ENCODE data around the gene ARSD. TPM values are rescaled to one million over a fixed set of nuclear protein-coding genes. Genes with fewer than 3 reads are reported as not detected.
A peak's percentile ranks its signal among the peaks of the same experiment; 100 is the strongest.
"Not testable (repeated sequence)": the region's sequence is repeated elsewhere in the genome, so short reads cannot be mapped to it uniquely, and the experiment has no call there.

ARSD gene, protein sequence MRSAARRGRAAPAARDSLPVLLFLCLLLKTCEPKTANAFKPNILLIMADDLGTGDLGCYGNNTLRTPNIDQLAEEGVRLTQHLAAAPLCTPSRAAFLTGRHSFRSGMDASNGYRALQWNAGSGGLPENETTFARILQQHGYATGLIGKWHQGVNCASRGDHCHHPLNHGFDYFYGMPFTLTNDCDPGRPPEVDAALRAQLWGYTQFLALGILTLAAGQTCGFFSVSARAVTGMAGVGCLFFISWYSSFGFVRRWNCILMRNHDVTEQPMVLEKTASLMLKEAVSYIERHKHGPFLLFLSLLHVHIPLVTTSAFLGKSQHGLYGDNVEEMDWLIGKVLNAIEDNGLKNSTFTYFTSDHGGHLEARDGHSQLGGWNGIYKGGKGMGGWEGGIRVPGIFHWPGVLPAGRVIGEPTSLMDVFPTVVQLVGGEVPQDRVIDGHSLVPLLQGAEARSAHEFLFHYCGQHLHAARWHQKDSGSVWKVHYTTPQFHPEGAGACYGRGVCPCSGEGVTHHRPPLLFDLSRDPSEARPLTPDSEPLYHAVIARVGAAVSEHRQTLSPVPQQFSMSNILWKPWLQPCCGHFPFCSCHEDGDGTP
- 58.8 TPM for polyA plus RNA-seq (ENCODE audit: insufficient read length)
- long read RNA-seq, donor 1, full-length matches to known transcripts: 9 of 9 reads
- long read RNA-seq, donor 1, partial matches to known transcripts: 0 of 9 reads
- long read RNA-seq, donor 1, other reads (novel, unspliced or antisense): 0 of 9 reads
- long read RNA-seq, donor 2, full-length matches to known transcripts: 9 of 14 reads
- long read RNA-seq, donor 2, partial matches to known transcripts: 5 of 14 reads
- long read RNA-seq, donor 2, other reads (novel, unspliced or antisense): 0 of 14 reads
- long read RNA-seq, donor 3, full-length matches to known transcripts: 8 of 8 reads
- long read RNA-seq, donor 3, partial matches to known transcripts: 0 of 8 reads
- long read RNA-seq, donor 3, other reads (novel, unspliced or antisense): 0 of 8 reads
- long read RNA-seq, donor 4: 0 reads
- long read RNA-seq, donor 5, full-length matches to known transcripts: 6 of 6 reads
- long read RNA-seq, donor 5, partial matches to known transcripts: 0 of 6 reads
- long read RNA-seq, donor 5, other reads (novel, unspliced or antisense): 0 of 6 reads
- long read RNA-seq, donor 6, full-length matches to known transcripts: 10 of 10 reads
- long read RNA-seq, donor 6, partial matches to known transcripts: 0 of 10 reads
- long read RNA-seq, donor 6, other reads (novel, unspliced or antisense): 0 of 10 reads
- long read RNA-seq, donor 7, full-length matches to known transcripts: 10 of 10 reads
- long read RNA-seq, donor 7, partial matches to known transcripts: 0 of 10 reads
- long read RNA-seq, donor 7, other reads (novel, unspliced or antisense): 0 of 10 reads
- long read RNA-seq, donor 8, full-length matches to known transcripts: 4 of 4 reads
- long read RNA-seq, donor 8, partial matches to known transcripts: 0 of 4 reads
- long read RNA-seq, donor 8, other reads (novel, unspliced or antisense): 0 of 4 reads

DNA sequence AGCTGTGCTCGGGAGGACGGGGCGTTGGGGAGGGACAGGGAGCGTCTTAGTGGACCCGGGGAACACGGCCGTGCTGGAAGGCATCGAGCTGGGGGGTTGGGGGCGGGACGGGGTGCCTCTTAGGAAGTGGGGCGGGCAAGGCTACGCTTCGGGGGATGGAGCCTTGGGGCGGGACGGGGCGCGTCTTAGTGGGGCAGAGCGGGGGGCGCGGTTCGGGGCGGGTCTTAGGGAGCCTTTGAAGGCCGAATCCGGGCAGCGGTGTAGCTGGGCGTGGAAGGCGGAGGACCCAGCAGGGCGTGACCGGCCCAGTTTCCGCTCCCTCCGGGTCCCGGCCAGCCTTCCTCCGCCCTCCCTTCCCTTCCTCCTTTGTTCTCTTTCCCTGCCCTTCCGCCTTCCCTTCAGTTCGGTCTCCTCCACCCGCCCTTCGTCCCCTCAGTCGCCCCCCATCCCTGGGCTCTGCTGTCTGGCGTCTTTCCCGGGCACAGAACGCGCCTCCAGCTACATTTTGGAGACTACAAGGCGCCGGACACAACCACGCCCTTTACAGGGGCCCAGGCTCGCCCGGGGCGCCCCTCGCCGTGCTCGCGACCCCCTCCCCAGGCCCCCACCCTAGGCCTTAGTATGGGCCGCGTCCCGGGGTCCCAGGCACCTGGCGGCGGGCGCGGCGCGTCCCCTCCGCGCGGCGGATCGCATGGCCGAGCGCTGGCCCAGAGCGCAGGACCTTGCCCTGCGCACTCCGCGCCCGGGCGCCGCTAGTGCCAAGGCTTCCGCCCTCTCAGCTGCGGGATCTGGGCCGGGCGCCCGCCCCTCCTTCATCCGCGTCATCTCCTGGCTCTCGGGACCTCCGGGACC lies at the start of gene ARSD:
ARSD (minus strand) TSS at position 757 of the 852 bp plus-strand sequence; CDS start at position 693, 64 bp downstream.
- peak; percentile 90 for DNase-seq

DNA sequence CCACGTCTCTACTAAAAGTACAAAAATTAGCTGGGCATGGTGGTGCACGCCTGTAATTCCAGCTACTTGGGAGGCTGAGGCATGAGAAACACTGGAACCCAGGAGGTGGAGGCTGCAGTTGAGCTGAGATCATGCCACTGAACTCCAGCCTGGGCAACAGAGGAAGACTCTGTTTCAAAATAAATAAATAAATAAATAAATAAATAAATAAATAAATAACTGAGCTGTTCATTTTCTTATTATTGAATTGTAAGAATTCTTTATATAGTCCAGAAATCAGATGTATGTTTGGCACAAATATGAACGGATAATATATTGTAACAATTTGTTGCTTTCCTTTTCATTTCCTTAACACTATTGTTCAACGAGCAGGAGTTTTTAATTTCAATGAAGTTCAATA lies 49.5 kb upstream of the ARSD start:
- not testable (repeated sequence) for DNase-seq

DNA sequence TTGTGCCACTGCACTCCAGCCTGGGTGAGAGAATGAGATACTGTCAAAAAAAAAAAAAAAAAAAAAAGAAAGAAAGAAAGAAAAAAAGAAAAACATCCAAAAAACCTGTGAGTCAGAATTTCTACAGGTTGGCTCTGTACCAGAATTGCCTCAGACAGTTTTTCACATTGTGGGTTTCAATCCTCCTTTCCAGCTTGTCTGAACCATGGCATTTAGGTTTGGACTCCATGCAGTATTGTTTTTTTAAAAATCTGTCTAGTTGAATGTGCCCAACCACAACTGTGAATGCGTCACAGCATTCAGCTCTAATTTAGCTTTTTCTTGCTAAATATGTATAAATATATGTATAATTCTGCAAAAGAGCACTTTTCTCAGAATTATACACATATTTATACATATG lies 45.8 kb upstream of the ARSD start:
- no peak for DNase-seq

DNA sequence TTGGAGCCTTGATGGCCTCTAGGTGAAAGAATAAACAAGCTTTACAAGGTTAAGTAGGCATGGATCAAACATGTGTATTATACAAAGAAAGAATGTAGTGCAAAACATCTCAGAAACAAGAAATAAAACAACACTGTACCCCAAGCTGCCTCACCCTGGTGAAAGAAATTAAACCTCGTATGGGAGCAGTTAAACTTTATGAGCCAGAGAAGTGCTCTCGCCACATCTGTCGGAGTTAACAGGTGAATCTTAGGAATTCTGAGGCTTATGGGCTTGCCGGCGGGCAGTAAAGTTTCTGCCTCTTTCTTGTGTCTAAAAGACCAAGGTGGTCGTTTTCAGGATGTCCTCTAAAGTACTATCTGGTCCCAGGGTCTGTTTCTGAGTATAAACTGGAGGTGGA lies 43.3 kb upstream of the ARSD start:
- DNase-seq: peak; percentile 41

DNA sequence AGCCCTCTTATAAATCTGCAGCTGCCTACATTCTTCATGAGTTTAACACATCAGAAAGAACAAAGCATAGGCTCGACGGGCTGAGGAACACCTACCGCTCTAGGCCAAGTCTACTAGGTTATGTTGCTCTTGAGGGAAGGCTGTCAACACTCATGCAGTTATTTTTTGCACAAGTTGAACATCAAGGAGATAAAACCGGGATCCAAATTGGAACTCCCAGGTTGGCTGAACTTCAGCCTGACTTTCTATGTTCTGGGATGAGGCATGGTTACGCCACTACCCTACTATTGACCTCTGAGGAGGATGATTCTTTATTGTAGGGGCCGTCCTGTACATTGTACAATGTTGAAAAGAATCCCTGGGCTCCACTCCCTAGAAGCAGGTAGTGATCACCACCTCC lies 39.9 kb upstream of the ARSD start:
- no peak for DNase-seq

DNA sequence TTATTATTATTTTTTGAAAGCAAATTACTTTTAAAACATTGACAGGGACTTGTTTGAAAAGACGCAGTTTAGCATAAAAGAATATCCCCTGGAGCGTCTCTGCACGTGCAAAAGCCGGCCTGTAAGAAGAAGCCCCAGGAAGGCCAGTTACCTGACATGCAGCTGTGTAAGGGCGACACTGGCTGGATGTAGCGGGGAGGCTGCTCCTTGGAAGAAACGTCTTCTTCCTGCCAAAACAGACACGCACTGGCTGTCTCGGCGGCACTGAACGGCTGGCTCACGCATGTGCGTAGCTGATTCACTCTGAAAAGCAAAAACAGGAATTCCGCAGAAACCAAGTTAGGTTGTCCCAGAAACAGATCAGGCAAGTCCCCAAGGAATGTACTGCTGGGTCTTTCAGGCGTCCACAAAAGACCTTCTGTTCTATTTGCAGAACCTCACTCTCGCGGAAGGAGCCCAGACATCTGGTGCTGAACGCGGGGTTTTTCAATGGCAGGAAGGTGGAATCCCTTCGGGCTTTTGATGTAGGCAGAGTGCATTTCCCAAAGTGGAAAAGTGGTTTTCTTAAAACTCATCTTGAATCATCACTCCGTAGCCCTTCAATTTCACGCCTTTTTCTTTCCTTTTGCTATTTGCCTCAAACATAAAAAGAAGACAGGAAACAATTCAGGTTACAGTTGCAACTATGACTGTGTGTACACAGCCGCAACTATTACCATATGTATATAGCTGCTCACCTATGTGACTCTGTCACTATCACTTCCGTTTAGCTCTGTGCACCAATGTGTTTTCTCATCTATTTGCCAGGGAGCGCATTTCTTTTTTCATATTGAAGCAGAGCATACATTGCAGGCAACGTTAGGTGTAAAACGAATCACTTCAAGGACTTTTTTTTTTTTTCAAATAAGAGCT lies 39.1 kb upstream of the ARSD start:
- DNase-seq: no peak

DNA sequence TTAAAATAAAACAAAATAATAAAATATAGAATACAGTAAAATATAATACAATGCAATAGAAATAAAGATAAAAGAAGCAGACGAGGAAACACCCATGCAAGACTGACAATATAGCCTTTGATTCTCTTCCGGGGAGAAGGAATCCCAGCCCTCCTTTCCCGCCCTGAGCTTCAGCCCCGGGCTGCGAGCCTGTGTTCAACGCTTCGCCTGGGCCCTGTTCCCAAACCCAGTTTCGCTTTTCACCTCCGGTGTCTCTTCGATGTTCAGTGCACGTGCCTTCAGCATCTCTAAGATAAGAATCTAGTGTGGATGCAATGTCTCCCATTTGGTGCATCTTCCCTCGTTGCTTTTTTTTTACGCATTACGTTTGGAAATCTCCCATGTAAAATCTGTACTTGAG lies 38.4 kb upstream of the ARSD start:
- no peak for DNase-seq

DNA sequence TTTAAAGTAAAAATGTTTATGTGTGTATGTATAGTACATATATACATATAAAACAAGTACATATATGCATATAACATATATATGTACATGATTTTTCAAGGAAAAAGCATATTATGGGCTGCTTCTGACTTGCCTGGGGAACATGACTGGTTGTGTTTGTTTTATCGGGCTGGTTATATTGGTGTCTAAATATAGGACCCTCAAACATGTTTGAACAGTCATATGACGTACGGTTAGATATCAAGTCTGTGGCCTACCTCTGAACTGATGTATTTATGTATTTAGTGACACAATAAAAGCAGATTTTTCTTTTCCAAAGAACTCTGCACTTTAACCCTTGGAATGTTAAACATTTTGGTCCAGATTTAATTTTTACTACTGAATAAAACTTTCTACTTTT lies 37.9 kb upstream of the ARSD start:
- DNase-seq: no peak

DNA sequence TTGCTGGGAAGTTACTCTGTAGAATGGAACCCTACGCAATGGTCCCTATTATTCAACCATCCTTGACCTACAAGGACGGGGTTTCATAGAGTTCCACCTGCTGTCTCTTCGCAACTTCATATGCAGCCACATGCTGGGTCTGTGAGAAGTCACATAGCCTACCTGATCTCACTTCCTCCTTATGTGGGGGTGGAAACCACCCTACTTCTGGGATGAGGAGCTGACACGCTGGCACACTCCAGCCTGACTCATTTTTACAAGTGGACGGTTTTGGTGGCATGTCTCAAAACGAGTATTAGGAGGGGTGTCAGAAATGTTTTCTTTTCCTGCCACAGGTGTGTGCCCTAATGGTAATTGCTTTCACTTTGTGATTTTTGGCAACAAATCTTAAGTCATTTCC lies 36.8 kb upstream of the ARSD start:
- DNase-seq: no peak

DNA sequence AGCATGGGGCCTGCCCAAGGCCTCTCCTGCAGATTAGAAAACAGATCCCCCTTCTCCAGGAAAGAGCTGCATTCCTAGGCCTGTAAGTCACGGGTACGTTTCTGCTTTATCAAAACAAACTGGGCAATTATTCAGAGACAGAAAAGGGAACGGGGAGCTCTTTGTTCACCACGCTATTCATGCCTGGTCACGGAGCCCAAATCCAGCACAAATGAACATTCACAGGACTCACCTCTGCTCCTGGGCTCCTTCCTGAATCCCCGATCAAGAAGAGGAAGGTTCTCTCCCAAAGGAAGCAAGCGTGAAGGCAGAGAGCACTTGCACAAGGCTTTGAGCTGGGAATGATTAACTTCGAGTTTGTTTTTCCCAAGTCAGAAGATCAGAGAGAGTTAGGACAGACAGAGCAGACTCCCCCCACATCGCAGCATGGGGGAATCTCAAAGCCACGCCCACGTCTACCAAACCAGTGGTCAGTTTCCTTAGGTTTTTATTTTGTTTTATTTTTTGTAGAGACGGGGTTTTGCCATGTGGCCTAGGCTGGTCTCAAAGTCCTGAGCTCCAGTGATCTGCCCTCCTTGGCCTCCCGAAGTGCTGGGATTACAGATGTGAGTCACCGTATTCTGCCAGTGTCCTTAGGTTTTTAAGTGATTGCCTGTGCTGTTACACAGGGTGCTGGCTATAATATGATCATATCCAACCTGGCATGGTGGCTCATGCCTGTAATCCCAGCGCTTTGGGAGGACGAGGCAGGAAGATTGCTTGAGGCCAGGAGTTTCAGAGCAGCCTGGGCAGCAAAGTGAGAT lies 35.1 kb upstream of the ARSD start:
- DNase-seq: not testable (repeated sequence)

DNA sequence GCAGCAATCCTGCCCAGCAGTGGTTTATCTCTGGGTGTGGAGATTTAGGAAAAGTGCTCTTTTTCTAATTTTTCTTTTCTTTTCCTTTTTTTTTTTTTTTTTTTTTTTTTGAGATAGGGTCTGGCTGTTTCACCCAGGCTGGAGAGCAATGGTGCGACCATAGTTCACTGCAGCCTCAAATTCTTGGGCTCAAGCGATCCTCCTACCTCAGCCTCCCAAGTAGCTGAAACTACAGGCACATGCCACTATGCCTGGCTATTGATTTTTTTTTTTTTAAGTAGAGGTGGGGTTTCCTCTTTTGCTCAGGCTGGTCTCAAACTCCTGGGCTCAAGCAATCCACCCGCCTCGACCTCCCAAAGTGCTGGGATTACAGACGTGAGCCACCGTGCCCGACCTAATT lies 34.3 kb upstream of the ARSD start:
- DNase-seq: not testable (repeated sequence)

DNA sequence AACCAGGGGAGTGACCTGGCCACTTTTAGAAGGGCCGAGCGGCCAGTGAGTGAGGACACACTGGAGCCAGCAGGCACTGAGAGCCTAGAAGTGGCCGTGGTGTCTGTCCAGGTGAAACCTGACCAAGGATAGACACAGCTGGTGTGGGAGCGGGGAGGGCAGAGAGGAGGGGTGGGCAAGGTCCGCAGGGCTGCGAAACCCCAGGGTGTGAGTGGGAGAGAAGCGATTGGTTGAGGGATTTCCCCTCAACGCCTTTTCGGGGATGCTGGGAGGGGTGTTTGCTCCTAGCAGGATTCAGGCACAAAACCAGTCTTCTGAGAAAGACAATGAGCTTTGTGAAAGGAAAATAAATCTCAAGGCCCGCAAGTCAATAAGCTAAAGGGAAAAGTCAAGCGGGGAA lies 33.2 kb upstream of the ARSD start:
- no peak for DNase-seq

DNA sequence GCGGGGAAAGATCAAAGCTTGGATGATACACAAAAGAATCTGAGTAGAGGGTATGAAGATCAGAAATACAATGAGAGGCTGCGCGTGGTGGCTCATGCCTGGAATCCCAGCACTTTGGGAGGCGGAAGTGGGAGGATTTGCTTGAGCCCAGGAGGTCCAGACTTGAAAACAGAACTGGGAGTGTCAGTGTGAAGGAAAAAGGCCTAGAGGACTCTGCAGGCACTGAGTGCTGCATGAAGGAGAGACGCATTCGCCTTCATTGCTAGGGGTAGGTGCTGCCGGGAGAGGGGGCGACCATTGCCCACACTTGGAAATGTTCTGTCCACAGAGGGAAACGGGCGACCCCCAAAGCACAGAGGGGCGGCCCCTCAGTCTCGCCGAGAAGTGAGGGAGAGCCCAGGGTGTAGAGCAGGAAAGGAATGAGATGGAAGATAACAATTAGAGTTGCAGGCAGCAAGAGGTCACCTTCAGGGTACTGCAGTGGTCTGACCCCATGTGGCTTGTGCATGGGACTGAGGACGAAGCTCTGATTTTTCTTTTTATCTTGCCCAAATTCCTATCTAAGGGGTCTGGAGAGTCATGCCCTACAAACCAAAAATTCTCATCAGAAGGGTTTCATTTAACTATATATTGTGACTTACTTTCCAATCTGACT lies 31.8 kb upstream of the ARSD start:
- DNase-seq: no peak

DNA sequence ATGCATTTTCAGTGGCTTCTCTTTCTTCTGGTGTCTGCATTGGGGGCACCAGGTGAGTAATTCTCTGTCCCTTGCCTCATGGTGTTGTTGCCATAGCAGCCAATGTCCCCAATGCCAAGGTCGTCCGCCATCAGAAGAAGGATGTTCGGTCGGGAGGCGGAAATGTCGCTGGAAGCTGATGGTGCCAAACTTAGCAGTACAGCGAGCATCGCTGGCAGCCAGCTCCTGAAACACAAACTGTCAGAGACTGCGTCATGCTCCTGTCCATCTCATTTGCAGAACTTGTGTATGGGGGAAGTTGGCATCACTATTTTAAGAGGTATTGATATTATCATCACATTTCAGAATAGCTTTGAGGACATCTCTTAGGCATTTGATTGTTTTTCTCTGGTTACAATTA lies 29.1 kb upstream of the ARSD start:
- DNase-seq: no peak

DNA sequence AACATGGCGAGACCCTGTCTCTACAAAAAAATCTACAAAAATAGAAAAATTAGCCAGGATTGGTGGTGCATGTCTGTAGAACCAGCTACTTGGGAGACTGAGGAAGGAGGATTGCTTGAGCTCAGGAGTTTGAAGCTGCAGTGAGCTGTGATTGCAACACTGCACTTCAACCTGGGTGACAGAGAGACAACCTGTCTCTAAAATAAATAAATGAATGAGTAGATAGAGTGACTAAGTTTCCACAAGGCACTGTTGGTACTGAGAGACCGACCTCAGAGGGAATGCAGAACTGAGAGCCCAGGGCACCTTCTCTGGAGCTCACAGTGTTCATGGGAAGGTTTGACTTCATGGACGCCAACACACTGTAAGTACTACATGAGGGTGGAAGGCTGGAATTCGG lies 26.7 kb upstream of the ARSD start:
- no peak for DNase-seq

DNA sequence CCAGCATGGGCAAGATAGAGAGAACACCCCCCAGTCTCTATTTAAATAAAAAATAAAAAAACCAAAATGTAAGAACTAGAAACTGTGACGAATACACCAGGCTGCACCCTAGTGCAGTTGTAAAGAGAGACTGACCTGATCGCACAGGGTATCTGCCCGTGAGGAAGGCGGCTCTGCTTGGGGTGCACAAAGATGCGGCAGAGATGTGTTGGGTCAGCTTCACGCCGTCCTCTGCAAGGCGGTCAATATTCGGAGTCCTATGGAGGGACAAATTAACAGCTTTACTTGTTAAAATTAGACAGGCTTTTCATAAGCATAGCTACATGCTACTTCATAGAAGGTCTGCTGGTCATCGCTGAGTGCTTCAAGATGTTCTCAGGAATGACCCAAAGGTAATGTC lies 26.1 kb upstream of the ARSD start:
- no peak for DNase-seq

DNA sequence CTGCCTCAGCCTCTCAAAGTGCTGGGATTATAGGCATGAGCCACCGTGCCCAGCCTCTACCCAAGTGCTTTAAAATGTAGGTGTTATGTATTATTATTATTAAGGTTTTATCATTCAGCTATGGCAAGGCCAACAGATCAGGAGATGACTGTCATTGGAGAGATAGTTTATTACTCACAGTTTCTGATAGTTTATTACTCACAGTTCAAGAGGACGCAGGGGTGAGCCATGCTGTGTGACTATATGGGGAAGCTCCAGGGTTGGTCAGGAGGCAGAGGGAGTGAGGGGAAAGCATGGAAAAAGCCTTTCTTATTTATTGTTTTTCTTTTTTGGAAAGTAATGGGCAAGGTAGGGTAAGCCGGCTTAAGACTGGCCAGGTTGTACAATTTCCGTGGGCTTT lies 25.4 kb upstream of the ARSD start:
- no peak for DNase-seq

DNA sequence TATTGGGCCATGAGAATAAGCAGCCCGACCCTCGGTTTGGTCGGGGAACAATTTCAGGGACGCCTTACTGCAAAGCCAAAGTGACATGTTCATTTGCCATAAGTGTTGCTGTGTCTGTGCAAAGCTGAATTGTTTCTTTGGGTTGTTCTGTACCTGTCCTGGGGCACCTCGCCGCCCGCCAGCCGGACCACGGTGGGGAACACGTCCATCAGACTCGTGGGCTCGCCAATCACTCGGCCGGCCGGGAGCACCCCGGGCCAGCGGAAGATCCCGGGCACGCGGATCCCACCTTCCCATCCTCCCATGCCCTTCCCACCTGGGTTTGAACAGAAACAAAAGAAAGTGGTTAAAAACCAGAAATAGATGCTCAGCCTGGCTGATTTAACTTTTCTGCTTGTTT lies 8.8 kb upstream of the ARSD start:
- not testable (repeated sequence) for DNase-seq
